ENCODE data around the gene KIAA1210. TPM values are rescaled to one million over a fixed set of nuclear protein-coding genes. Genes with fewer than 3 reads are reported as not detected.

Gene KIAA1210
- total RNA-seq, 4 donors from 2014 or later: not detected

GRCh38 chrX:119147486-119147885, 19.9 kb upstream of the KIAA1210 start:
- no peak for TF ChIP-seq POLR2A (IDR thresholded peaks at IDR 0.05)
- TF ChIP-seq, protein P1, sequence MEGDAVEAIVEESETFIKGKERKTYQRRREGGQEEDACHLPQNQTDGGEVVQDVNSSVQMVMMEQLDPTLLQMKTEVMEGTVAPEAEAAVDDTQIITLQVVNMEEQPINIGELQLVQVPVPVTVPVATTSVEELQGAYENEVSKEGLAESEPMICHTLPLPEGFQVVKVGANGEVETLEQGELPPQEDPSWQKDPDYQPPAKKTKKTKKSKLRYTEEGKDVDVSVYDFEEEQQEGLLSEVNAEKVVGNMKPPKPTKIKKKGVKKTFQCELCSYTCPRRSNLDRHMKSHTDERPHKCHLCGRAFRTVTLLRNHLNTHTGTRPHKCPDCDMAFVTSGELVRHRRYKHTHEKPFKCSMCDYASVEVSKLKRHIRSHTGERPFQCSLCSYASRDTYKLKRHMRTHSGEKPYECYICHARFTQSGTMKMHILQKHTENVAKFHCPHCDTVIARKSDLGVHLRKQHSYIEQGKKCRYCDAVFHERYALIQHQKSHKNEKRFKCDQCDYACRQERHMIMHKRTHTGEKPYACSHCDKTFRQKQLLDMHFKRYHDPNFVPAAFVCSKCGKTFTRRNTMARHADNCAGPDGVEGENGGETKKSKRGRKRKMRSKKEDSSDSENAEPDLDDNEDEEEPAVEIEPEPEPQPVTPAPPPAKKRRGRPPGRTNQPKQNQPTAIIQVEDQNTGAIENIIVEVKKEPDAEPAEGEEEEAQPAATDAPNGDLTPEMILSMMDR (IDR thresholded peaks at IDR 0.05 in 4 of 5, conservative IDR thresholded peaks at IDR 0.05 in 1 of 5): no peak
- ATAC-seq (no peak), DNase-seq (no peak)
- intact Hi-C loops (cut with DNase I; ENCODE audit: low total_unique reads) (no loop called here), in situ Hi-C loops (cut with MboI; ENCODE audit: low sequenced_read_pairs in 4 of 4) (no loop called here)
- H3K9me3 ChIP-seq: no peaks in the 10 kb centered on the region
- no peak overlapping the region for H3K27ac ChIP-seq
- H3K36me3 ChIP-seq: no peaks in the 10 kb centered on the region
- H3K4me1 ChIP-seq: no peaks in the 10 kb centered on the region
- no peaks in the 10 kb centered on the region for H3K27me3 ChIP-seq
- H3K4me3 ChIP-seq: no peak overlapping the region

- DNase-seq: no peak
- Histone ChIP-seq H3K36me3 (no peaks in the 10 kb centered on the region), H3K4me3 (no peak overlapping the region), H3K4me1 (no peaks in the 10 kb centered on the region), H3K27me3 (no peaks in the 10 kb centered on the region), H3K9me3 (no peaks in the 10 kb centered on the region), H3K27ac (no peak overlapping the region)
- no peak for ATAC-seq
- TF ChIP-seq, protein P1 (IDR thresholded peaks at IDR 0.05 in 4 of 5, conservative IDR thresholded peaks at IDR 0.05 in 1 of 5): no peak
- TF ChIP-seq POLR2A (IDR thresholded peaks at IDR 0.05): no peak
- in situ Hi-C loops (cut with MboI; ENCODE audit: low sequenced_read_pairs in 4 of 4): no loop called here
- intact Hi-C loops (cut with DNase I; ENCODE audit: low total_unique reads): no loop called here
Measured at GRCh38 chrX:119145241-119145653, 17.6 kb upstream of the KIAA1210 start.

DNA sequence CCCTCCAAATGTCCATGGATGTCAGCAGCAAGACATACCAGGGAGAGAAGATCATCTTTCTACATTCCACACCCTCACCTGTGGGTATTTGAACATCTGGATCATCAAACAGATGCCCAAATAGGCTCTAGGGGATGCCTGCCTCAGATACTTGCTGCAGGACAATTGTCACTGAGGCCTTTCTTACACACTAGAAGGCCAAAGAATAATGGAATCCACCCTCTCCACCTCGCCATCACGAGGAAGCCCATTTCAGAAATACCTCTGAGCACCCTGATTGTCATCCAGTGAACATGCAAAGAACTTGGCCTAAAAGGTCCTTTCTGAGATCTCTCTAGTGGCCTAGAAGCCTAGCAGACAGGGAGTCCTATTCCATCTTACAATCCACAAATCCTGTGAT, 6.9 kb upstream of the KIAA1210 start:
- TF ChIP-seq POLR2A (IDR thresholded peaks at IDR 0.05): no peak
- TF ChIP-seq, protein P1 (IDR thresholded peaks at IDR 0.05 in 4 of 5, conservative IDR thresholded peaks at IDR 0.05 in 1 of 5): no peak
- in situ Hi-C loops (cut with MboI; ENCODE audit: low sequenced_read_pairs in 4 of 4): no loop called here
- intact Hi-C loops (cut with DNase I; ENCODE audit: low total_unique reads): no loop called here

DNA sequence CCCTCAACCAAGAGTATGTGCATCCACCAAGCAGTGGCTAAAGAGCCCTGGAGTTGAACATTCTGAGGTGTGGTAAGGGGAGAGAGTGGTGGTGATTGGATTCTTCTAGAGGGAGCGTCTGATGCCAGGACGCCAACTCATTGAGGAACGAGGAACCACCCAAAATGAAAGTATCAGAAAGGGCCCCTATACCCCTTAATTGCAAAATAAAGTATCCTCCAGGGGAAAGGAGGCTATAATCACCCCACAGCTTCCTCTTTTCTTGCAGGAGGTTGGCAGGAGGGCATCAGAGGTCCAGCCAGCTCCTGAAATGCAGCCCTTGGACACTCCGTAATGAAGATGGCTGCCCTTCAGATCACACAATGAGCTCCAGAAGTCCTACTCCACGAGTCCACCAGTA, 5.3 kb upstream of the KIAA1210 start:
- Histone ChIP-seq H3K27me3 (no peaks in the 10 kb centered on the region), H3K4me3 (no peak overlapping the region), H3K36me3 (no peaks in the 10 kb centered on the region), H3K4me1 (no peaks in the 10 kb centered on the region), H3K27ac (no peak overlapping the region), H3K9me3 (no peaks in the 10 kb centered on the region)
- in situ Hi-C loops (cut with MboI; ENCODE audit: low sequenced_read_pairs in 4 of 4): no loop called here
- ATAC-seq (no peak), DNase-seq (no peak)
- intact Hi-C loops (cut with DNase I; ENCODE audit: low total_unique reads): no loop called here
- TF ChIP-seq, protein P1 (IDR thresholded peaks at IDR 0.05 in 4 of 5, conservative IDR thresholded peaks at IDR 0.05 in 1 of 5): no peak
- TF ChIP-seq POLR2A (IDR thresholded peaks at IDR 0.05): no peak

More for the DNA sequence above, 6.9 kb upstream of the KIAA1210 start:
- Histone ChIP-seq H3K9me3 (no peaks in the 10 kb centered on the region), H3K27me3 (no peaks in the 10 kb centered on the region), H3K4me1 (no peaks in the 10 kb centered on the region), H3K4me3 (no peak overlapping the region), H3K27ac (no peak overlapping the region), H3K36me3 (no peaks in the 10 kb centered on the region)
- no peak for DNase-seq
- no peak for ATAC-seq

DNA sequence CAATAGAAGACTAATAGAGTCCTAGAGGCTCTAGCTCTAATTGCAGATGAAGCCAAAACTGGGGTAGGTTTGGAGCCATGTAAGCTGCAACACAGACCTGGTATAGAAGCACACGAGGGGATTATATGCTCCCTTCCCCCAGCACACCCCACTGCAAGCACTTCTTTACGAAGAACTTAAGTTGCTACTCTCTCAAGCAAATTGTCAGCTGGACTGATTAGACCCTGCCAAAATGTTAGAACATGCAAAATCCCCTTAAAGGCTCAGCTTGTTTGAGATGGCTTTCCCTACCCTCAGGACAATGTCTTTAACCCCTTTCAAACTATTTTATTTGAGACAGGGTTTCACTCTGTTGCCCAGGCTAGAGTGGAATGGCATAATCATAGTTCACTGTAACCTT, 4.7 kb upstream of the KIAA1210 start:
- no peaks in the 10 kb centered on the region for H3K4me1 ChIP-seq
- in situ Hi-C loops (cut with MboI; ENCODE audit: low sequenced_read_pairs in 4 of 4): no loop called here
- intact Hi-C loops (cut with DNase I; ENCODE audit: low total_unique reads): no loop called here
- DNase-seq: no peak
- no peaks in the 10 kb centered on the region for H3K9me3 ChIP-seq
- H3K27me3 ChIP-seq: no peaks in the 10 kb centered on the region
- no peak overlapping the region for H3K27ac ChIP-seq
- TF ChIP-seq, protein P1 (IDR thresholded peaks at IDR 0.05 in 4 of 5, conservative IDR thresholded peaks at IDR 0.05 in 1 of 5): no peak
- no peak for TF ChIP-seq POLR2A (IDR thresholded peaks at IDR 0.05)
- H3K36me3 ChIP-seq: no peaks in the 10 kb centered on the region
- no peak for ATAC-seq
- no peak overlapping the region for H3K4me3 ChIP-seq

Data from gastrocnemius medialis (tissue), 4 donors.